COLO668 (cell line): ENCODE results near the gene TFB1M.
"Not testable (repeated sequence)": the region's sequence is repeated elsewhere in the genome, so short reads cannot be mapped to it uniquely, and the experiment has no call there.

Experiments used
- DNase-seq: peaks from one replicate; lab custom pipeline; 2025; ENCODE audit not compliant: unreplicated experiment; lab: John Stamatoyannopoulos, UW

The TFB1M gene

GRCh38 chr6:155244434-155244833 lies 69.8 kb downstream of the TFB1M start:
- no peak for DNase-seq

DNA sequence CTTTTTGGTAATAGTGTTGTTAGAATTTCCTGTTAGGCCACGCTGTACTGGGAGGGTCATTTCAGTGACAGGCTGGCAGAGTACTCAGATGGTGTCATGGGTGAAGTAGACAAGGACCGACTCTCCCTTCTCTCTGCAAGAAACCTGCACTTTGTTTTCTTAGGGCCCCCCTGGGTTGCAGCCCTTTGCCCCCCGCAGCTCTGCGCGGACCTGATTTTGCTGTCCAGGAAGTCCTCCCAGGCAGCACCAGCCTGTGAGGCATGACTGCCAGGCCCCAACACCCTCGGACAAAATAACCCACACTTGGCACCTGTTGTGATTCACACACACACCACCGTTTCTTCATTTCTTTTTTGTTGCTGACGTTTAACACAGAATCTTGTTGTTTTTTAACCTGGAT lies 72.3 kb downstream of the TFB1M start:
- no peak for DNase-seq

DNA sequence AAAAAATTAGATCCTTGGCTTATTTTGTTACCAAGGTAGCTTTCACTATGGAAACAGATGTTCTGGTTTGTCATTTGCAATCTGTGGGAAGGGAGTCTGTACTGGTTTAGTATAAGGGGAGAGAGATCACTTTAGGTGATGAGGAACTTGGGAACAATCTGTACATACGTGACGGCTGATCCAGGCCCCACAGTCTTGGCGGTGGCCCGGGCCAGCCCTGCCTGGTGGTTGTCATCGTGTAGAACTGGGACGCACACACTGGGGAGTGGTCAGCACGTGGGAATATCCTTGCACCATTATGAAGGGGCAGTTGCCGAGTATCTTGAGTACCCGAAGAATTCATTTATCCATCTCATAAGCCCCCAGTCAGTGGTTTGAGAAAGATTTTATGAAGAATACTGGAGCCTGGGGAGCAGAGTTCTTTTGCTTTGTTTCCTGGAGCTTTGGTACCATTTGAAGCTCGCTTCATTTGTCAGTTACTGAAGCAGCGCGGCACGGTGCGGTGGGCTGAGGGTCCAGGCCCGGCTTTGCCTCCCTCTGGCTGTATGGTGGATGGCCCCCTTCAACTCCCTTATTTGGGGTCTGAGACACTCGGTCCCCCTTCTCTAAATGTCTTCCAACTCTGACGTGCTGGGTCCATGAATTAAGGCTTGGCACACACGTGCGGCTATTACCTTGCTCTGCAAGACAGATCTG lies 73.2 kb downstream of the TFB1M start:
- DNase-seq = no peak

DNA sequence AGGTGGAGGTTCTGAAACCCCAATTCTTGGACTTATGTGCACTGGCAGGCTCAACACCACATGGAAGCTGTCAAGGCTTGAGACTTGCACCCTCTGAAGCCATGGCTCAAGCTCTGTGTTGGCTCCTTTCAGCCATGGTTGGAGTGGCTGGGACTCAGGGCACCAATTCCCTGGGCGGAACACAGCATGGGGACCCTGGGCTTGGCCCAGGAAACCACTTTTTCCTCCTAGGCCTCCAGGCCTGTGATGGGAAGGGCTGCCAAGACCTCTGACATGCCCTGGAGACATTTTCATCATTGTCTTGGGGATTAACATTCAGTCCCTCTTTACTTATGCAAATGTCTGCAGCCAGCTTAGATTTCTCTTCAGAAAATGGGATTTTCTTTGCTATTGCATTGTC lies 76.7 kb downstream of the TFB1M start:
- DNase-seq = no peak

GRCh38 chr6:155235087-155235486 lies 79.2 kb downstream of the TFB1M start:
- DNase-seq = no peak

- DNase-seq = no peak
Observed at GRCh38 chr6:155234687-155235086, 79.6 kb downstream of the TFB1M start.

DNA sequence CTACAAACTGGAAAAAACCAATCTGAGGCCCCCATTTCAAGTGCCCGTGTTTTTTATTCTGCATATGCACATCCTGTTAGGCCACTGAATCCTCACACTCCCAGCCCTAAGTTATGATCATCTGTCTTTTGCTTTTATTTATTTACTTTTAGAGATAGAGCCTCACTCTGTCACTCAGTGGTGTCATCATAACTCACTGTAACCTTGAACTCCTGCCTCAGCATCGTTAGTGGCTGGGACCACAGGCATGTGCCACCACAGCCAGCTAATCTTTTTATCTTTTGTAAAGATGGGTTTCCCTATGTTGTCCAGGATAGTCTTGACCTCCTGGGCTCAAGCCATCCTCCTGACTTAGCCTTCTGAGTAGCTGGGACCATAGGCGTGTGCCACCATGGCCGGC lies 80.1 kb downstream of the TFB1M start:
- DNase-seq = no peak

- DNase-seq = no peak
Observed at GRCh38 chr6:155232848-155233247, 81.4 kb downstream of the TFB1M start.

GRCh38 chr6:155230975-155231374 lies 83.3 kb downstream of the TFB1M start:
- DNase-seq = not testable (repeated sequence)

GRCh38 chr6:155228546-155229166 lies 85.6 kb downstream of the TFB1M start:
- no peak for DNase-seq

DNA sequence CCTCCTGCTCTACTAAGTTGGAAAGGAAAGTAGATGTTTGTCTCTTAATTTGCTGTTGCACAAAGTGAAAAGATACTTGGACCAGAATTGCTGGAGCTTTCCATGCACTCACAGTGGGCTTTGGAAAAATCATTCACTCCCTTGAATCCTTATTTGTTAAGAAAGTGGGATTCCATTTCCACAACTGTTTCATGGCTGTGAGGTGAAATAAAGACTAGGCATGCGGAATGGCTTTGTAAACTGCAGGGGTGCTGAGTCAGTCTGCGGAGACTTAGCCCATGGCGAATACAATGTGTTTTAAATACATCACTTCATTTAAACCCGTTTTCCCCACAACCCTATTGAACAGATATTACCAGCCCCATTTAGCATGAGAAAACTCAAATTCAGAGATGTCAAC lies 87.2 kb downstream of the TFB1M start:
- DNase-seq = no peak

- no peak for DNase-seq
Observed at GRCh38 chr6:155224618-155225017, 89.7 kb downstream of the TFB1M start.

DNA sequence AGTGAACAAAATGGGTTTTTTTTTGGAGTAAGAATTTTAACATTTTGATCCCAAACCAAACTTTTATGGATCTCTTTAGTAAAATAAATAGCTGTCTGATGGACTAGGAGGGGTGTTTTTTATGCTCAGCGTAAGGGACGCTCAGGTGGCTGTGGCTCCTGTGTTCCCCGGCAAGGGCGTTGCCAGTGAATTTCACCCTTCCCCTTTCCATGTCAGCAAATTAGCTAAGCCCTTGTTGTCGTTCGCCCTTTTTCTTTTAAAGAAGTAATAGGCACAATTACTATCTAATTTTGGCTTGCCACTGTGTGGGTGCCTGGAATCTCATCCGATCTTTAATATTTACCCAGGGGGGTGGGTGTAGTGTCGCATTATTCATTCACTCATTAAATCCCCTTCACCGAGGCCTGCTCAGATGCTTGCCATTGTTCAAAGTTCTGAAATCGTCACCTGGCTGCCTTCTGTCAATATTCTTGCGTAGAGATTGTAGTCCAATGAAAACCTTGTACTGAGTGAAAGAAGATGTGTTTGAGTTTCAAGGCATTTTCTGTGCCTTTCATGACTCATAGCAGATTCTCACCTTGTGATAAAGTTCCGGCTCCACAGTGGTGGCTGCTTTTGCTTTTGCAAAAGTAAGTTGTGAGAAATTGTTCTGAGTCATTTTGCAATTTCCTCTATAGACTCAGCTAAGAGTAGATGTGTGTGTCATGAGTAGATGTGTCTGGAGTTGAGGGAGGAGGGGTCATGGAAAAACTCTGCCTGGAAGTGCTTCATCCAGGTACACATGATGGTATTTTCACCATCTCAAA lies 90.4 kb downstream of the TFB1M start:
- no peak for DNase-seq

- no peak for DNase-seq
Observed at GRCh38 chr6:155222506-155222905, 91.8 kb downstream of the TFB1M start.

GRCh38 chr6:155221086-155221485 lies 93.2 kb downstream of the TFB1M start:
- no peak for DNase-seq

- DNase-seq = no peak
Observed at GRCh38 chr6:155219858-155220301, 94.4 kb downstream of the TFB1M start.

DNA sequence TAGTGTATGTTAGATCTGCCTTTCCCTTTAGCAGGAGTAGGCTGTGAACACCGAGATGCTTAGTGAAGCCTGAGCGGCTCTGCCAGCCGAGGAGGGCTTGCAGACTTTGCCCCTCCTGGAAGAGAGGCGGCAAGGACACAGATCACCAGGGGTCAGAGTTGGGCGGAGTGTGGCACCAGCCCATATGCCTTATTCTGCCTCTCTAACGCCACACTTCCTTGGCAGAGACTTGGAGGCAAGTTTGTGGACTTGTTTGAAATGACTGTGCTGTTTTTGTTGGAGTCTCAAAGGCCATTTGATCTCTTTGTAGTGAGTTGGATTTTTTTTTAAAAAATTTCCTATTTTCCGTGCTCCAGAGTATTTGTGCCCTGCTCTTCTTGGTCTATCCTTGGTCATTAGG lies 95.0 kb downstream of the TFB1M start:
- DNase-seq = no peak

- not testable (repeated sequence) for DNase-seq
Observed at GRCh38 chr6:155218711-155219110, 95.6 kb downstream of the TFB1M start.

GRCh38 chr6:155216312-155217046 lies 97.8 kb downstream of the TFB1M start:
- no peak for DNase-seq

DNA sequence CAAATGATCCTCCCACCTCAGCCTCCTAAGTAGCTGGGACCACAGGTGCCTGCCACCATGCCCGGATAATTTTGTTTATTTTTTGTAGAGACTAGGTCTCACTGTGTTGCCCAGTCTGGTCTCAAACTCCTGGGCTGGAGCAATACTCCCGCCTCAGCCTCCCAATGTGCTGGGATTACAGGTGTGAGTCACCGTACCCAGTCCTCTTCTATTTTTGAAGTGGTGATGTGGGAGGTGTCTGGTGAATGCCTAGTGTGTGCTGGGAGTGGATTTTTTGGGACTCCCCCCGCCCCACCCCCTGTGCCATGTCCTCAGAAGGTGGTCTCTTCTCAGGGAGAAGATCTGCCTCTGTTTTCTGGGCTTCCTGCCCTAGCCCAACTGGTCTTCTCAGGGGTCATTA lies 98.4 kb downstream of the TFB1M start:
- no peak for DNase-seq

DNA sequence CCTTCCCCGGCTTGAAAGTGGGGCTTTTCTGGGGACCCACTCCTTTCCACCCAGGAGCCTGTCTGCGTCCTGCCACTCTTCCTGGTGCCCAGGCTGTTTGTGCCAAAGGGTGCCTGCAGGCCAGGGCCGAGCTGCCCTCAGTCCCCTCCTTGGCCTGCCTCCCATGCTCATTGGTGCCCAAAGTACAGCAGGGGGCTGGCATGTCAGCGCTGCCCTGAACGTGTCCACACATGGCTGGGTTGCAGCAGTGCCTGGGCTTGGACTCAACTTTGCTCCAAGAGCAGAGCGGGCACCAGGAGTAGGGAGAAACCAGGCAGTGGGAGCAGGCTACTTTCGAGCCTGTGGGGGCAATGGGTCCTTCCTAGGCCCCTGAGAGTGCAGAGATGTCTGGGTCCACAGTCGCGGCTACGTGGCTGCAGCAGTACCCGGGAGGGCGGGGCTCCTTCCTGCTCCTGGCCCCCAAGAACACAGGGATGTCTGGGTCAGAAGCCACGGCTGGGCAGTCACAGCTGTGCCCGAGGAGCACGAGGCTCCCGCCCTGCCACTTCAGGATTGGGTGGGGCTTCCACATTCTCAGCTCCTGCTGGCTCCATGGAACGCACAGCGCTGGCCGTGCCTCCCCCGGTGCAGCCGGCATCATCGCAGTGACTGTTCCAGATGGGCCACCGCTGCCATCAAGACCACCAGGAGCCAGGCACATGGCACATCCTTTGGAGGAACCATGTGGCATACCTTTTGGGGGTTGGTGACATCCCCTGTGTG lies 100.5 kb downstream of the TFB1M start:
- no peak for DNase-seq
